Measurements from ENCODE around the gene PTMS. TPM values are rescaled to one million over a fixed set of nuclear protein-coding genes. Genes with fewer than 3 reads are reported as not detected.

PTMS gene
- total and polyA plus RNA-seq, 10 of the 15 experiments (the other 5 are each of a cell fraction or from before 2014, with no cell fraction given) = 2.1 to 127 (median 29.8) TPM

DNA sequence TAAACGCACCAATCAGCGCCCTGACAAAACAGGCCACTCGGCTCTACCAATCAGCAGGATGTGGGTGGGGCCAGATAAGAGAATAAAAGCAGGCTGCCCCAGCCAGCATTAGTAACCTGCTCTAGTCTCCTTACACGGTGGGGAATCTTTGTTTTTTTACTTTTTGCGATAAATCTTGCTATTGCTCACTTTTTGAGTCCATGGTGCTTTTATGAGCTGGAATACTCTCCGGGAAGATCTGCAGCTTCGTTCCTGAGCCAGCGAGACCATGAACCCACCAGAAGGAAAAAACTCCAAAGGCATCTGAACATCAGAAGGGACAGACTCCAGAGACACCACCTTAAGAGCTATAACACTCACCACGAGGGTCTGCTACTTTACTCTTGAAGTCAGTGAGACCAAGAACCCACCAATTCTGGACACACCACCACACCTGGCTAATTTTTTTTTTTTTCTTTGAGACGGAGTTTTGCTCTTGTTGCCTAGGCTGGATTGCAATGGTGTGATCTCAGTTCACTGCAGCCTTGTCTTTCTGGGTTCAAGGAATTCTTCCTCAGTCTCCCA, 49.2 kb upstream of the PTMS start:
- H3K9me3 ChIP-seq (replicated peaks; ENCODE audit: control insufficient read depth, insufficient read depth, low read length) = no peaks in the 10 kb centered on the region
- ChIA-PET SMC1A (ENCODE audit: uncharacterized antibody, unreplicated experiment) (interaction anchor here (1.2 kb wide), 1 partner anchor 10 kb away, joined by 3 read pairs; no protein-coding TSS in a partner anchor), POLR2A (no interaction called here), RAD21 (ENCODE audit: unreplicated experiment) (no interaction called here), CTCF (no interaction called here)
- H3K79me2 ChIP-seq (ENCODE audit: control insufficient read depth, insufficient read depth, low read length) = no peaks in the 10 kb centered on the region
- no peak overlapping the region for H3K27ac ChIP-seq (ENCODE audit: control insufficient read depth, insufficient read depth)
- BruUV-seq (replicated peaks) = no TSS peak
- H4K20me1 ChIP-seq (ENCODE audit: control insufficient read depth, insufficient read depth) = no peaks in the 10 kb centered on the region
- H3K27me3 ChIP-seq (replicated peaks in 1 of 2; ENCODE audit: control insufficient read depth in 2 of 2, insufficient read depth in 2 of 2, low read length in 1 of 2) = no peaks in the 10 kb centered on the region
- 46% methylated on average over 8 of the region's 10 CpGs for WGBS (ENCODE audit: insufficient coverage, insufficient replicate concordance, low lambda C conversion rate, missing lambda C conversion rate)
- H3K4me2 ChIP-seq (ENCODE audit: control insufficient read depth, insufficient read depth) = no peak overlapping the region
- H3K4me3 ChIP-seq = no peak overlapping the region
- no peaks in the 10 kb centered on the region for H3K4me1 ChIP-seq (ENCODE audit: control insufficient read depth, insufficient read depth, low read length)
- in situ Hi-C loops (cut with MboI) = no loop called here
- no peak for ATAC-seq
- no peak for FAIRE-seq
- no peak overlapping the region for H3K9ac ChIP-seq (ENCODE audit: control insufficient read depth, insufficient read depth, low read length)
- DNase-seq (ENCODE audit: low read depth, low spot score) = no peak
- H3K36me3 ChIP-seq (ENCODE audit: control insufficient read depth in 2 of 2, insufficient read depth in 2 of 2, low read length in 1 of 2) = no peaks in the 10 kb centered on the region
- no peak overlapping the region; the same call in 1 of the 2 replicates for H2AFZ ChIP-seq (ENCODE audit: control insufficient read depth, low read depth, low read length)
- intact Hi-C loops (cut with micrococcal nuclease; ENCODE audit: unreplicated experiment) = no loop called here
- no peak for TF ChIP-seq ETV6 (conservative IDR thresholded peaks at IDR 0.05 in 1 of 2, IDR thresholded peaks at IDR 0.05 in 1 of 2; ENCODE audit: borderline replicate concordance in 1 of 2, low read depth in 1 of 2)
- TF ChIP-seq ASH2L (IDR thresholded peaks at IDR 0.05; ENCODE audit: borderline replicate concordance, low read depth) = no peak
- no peak for TF ChIP-seq MEF2A (IDR thresholded peaks at IDR 0.05; ENCODE audit: insufficient read depth, low read depth, low read length)
- no peak for TF ChIP-seq PML (IDR thresholded peaks at IDR 0.05; ENCODE audit: low read length)
- no peak for TF ChIP-seq ESRRA (IDR thresholded peaks at IDR 0.05; ENCODE audit: low read length)
- no peak for TF ChIP-seq HDAC6 (IDR thresholded peaks at IDR 0.05; ENCODE audit: unreplicated experiment)
- TF ChIP-seq CBX3 (IDR thresholded peaks at IDR 0.05; ENCODE audit: borderline replicate concordance, low read depth) = no peak
- TF ChIP-seq, protein P1, sequence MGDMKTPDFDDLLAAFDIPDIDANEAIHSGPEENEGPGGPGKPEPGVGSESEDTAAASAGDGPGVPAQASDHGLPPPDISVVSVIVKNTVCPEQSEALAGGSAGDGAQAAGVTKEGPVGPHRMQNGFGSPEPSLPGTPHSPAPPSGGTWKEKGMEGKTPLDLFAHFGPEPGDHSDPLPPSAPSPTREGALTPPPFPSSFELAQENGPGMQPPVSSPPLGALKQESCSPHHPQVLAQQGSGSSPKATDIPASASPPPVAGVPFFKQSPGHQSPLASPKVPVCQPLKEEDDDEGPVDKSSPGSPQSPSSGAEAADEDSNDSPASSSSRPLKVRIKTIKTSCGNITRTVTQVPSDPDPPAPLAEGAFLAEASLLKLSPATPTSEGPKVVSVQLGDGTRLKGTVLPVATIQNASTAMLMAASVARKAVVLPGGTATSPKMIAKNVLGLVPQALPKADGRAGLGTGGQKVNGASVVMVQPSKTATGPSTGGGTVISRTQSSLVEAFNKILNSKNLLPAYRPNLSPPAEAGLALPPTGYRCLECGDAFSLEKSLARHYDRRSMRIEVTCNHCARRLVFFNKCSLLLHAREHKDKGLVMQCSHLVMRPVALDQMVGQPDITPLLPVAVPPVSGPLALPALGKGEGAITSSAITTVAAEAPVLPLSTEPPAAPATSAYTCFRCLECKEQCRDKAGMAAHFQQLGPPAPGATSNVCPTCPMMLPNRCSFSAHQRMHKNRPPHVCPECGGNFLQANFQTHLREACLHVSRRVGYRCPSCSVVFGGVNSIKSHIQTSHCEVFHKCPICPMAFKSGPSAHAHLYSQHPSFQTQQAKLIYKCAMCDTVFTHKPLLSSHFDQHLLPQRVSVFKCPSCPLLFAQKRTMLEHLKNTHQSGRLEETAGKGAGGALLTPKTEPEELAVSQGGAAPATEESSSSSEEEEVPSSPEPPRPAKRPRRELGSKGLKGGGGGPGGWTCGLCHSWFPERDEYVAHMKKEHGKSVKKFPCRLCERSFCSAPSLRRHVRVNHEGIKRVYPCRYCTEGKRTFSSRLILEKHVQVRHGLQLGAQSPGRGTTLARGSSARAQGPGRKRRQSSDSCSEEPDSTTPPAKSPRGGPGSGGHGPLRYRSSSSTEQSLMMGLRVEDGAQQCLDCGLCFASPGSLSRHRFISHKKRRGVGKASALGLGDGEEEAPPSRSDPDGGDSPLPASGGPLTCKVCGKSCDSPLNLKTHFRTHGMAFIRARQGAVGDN (IDR thresholded peaks at IDR 0.05) = no peak
- no peak for TF ChIP-seq HDGF (IDR thresholded peaks at IDR 0.05)
- no peak for TF ChIP-seq SPI1 (IDR thresholded peaks at IDR 0.05; ENCODE audit: borderline replicate concordance, insufficient read depth, low read depth, low read length)
- no peak for TF ChIP-seq FOXK2 (IDR thresholded peaks at IDR 0.05)
- TF ChIP-seq FOXM1 (IDR thresholded peaks at IDR 0.05; ENCODE audit: low read depth, low read length) = no peak
- no peak for TF ChIP-seq HDAC2 (IDR thresholded peaks at IDR 0.05)
- TF ChIP-seq TBL1XR1 (IDR thresholded peaks at IDR 0.05; ENCODE audit: low read depth, low read length) = no peak
- TF ChIP-seq HCFC1 (IDR thresholded peaks at IDR 0.05; ENCODE audit: low read length) = no peak
- TF ChIP-seq, protein P2, sequence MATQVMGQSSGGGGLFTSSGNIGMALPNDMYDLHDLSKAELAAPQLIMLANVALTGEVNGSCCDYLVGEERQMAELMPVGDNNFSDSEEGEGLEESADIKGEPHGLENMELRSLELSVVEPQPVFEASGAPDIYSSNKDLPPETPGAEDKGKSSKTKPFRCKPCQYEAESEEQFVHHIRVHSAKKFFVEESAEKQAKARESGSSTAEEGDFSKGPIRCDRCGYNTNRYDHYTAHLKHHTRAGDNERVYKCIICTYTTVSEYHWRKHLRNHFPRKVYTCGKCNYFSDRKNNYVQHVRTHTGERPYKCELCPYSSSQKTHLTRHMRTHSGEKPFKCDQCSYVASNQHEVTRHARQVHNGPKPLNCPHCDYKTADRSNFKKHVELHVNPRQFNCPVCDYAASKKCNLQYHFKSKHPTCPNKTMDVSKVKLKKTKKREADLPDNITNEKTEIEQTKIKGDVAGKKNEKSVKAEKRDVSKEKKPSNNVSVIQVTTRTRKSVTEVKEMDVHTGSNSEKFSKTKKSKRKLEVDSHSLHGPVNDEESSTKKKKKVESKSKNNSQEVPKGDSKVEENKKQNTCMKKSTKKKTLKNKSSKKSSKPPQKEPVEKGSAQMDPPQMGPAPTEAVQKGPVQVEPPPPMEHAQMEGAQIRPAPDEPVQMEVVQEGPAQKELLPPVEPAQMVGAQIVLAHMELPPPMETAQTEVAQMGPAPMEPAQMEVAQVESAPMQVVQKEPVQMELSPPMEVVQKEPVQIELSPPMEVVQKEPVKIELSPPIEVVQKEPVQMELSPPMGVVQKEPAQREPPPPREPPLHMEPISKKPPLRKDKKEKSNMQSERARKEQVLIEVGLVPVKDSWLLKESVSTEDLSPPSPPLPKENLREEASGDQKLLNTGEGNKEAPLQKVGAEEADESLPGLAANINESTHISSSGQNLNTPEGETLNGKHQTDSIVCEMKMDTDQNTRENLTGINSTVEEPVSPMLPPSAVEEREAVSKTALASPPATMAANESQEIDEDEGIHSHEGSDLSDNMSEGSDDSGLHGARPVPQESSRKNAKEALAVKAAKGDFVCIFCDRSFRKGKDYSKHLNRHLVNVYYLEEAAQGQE (IDR thresholded peaks at IDR 0.05; ENCODE audit: low read depth, low read length) = no peak
- no peak for TF ChIP-seq RAD21 (IDR thresholded peaks at IDR 0.05; ENCODE audit: insufficient read depth, low read depth, low read length)
